ENCODE results near the gene RGS6. TPM values are rescaled to one million over a fixed set of nuclear protein-coding genes. Genes with fewer than 3 reads are reported as not detected.

The RGS6 gene
- total and polyA plus RNA-seq, 4 donors: 0.21 to 5.4 (median 0.45) TPM

DNA sequence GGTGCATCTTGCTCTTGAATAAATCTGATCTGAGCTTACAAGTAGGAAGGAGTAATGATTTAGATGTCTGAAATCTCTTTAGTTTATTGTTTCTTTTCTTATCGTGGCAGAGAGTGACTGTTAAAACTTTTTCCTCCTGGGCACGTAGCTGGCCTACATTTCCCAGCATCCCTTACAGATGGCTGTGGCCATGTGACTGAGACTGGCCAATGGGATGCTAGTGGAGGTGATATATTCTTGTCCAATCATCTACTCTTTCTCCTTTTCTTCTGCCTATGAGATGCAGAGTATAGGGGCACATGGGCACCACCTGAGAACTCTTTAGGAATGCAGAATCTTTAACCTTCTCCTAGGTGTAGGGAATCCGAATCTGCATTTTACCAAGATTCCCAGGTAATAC is 237.3 kb downstream of the RGS6 start:
- Histone ChIP-seq H3K27ac (ENCODE audit: low read depth in 1 of 2, low read length in 1 of 2) (no peak overlapping the region), H3K4me1 (ENCODE audit: control insufficient read depth in 5 of 5, insufficient read depth in 5 of 5, low read length in 5 of 5) (peaks cover 0 to 2% (median 0%) of the 10 kb centered on the region in 5 donors), H3K36me3 (ENCODE audit: control insufficient read depth in 4 of 4, insufficient read depth in 4 of 4, low read length in 4 of 4) (no peaks in the 10 kb centered on the region), H3K9ac (ENCODE audit: insufficient read depth in 1 of 2, low read length in 2 of 2) (no peak overlapping the region), H3K27me3 (ENCODE audit: control insufficient read depth in 3 of 3, insufficient read depth in 3 of 3, low read length in 2 of 3) (peaks cover 0 to 6% (median 0%) of the 10 kb centered on the region in 3 donors), H3K4me3 (no peak overlapping the region), H3K9me3 (ENCODE audit: control insufficient read depth in 4 of 4, insufficient read depth in 3 of 4, low read length in 3 of 4) (peaks cover 0 to 4% (median 0%) of the 10 kb centered on the region in 4 donors)
- DNase-seq (no peak), ATAC-seq (ENCODE audit: insufficient read depth, low FRiP score) (no peak)
- TF ChIP-seq CTCF (IDR thresholded peaks at IDR 0.05; ENCODE audit: control extremely low read depth, extremely low read depth): no peak
- WGBS, 2 donors: 82 to 84% methylated on average over 3 of the region's 3 CpGs

GRCh38 chr14:72172049-72172448 is 239.8 kb downstream of the RGS6 start:
- H3K36me3 ChIP-seq (ENCODE audit: control insufficient read depth in 4 of 4, insufficient read depth in 4 of 4, low read length in 4 of 4): no peaks in the 10 kb centered on the region
- peaks cover 0 to 2% (median 0%) of the 10 kb centered on the region in 4 donors for H3K9me3 ChIP-seq (ENCODE audit: control insufficient read depth in 4 of 4, insufficient read depth in 3 of 4, low read length in 3 of 4)
- 84 to 92% methylated on average over 5 of the region's 5 CpGs for WGBS, 2 donors
- H3K9ac ChIP-seq (ENCODE audit: insufficient read depth in 1 of 2, low read length in 2 of 2): no peak overlapping the region
- no peaks in the 10 kb centered on the region for H3K27me3 ChIP-seq (ENCODE audit: control insufficient read depth in 3 of 3, insufficient read depth in 3 of 3, low read length in 2 of 3)
- no peak for DNase-seq
- peaks cover 0 to 4% (median 0%) of the 10 kb centered on the region in 5 donors for H3K4me1 ChIP-seq (ENCODE audit: control insufficient read depth in 5 of 5, insufficient read depth in 5 of 5, low read length in 5 of 5)
- TF ChIP-seq CTCF (IDR thresholded peaks at IDR 0.05; ENCODE audit: control extremely low read depth, extremely low read depth): no peak
- H3K4me3 ChIP-seq: no peak overlapping the region
- H3K27ac ChIP-seq (ENCODE audit: low read depth in 1 of 2, low read length in 1 of 2): no peak overlapping the region
- no peak for ATAC-seq (ENCODE audit: insufficient read depth, low FRiP score)

DNA sequence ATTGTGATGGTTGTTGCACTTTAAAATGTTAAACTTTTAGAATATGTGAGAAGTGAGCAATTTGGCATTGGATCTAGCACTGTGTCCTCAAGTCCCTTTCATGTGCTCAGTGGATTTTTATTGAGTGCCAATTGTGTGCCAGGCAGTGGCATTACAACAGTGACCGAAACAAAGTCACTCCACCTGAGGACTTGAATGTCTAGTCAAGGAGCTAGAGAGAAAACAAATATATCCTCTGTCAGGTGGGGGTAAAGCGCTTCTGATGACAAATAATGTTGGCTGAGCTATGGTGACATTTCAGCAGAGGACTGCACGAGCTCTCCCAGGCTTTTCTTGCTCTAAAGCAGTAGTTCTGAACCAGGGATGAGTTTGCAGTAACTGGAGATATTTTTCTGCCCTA is 240.4 kb downstream of the RGS6 start:
- 78 to 80% methylated on average over 3 of the region's 3 CpGs for WGBS, 2 donors
- Histone ChIP-seq H3K9ac (ENCODE audit: insufficient read depth in 1 of 2, low read length in 2 of 2) (no peak overlapping the region), H3K27ac (ENCODE audit: low read depth in 1 of 2, low read length in 1 of 2) (no peak overlapping the region), H3K36me3 (ENCODE audit: control insufficient read depth in 4 of 4, insufficient read depth in 4 of 4, low read length in 4 of 4) (no peaks in the 10 kb centered on the region), H3K4me1 (ENCODE audit: control insufficient read depth in 5 of 5, insufficient read depth in 5 of 5, low read length in 5 of 5) (peaks cover 0 to 4% (median 0%) of the 10 kb centered on the region in 5 donors), H3K4me3 (no peak overlapping the region), H3K9me3 (ENCODE audit: control insufficient read depth in 4 of 4, insufficient read depth in 3 of 4, low read length in 3 of 4) (peaks cover 0 to 2% (median 0%) of the 10 kb centered on the region in 4 donors), H3K27me3 (ENCODE audit: control insufficient read depth in 3 of 3, insufficient read depth in 3 of 3, low read length in 2 of 3) (no peaks in the 10 kb centered on the region)
- ATAC-seq (ENCODE audit: insufficient read depth, low FRiP score) (no peak), DNase-seq (no peak)
- no peak for TF ChIP-seq CTCF (IDR thresholded peaks at IDR 0.05; ENCODE audit: control extremely low read depth, extremely low read depth)

Measured in lung (tissue), 12 donors.